ENCODE measurements around the gene MUC5B. TPM values are rescaled to one million over a fixed set of nuclear protein-coding genes. Genes with fewer than 3 reads are reported as not detected.

Gene MUC5B
- total and polyA plus RNA-seq, 2 donors from 2014 or later: 0.38 TPM; not detected in 1

DNA sequence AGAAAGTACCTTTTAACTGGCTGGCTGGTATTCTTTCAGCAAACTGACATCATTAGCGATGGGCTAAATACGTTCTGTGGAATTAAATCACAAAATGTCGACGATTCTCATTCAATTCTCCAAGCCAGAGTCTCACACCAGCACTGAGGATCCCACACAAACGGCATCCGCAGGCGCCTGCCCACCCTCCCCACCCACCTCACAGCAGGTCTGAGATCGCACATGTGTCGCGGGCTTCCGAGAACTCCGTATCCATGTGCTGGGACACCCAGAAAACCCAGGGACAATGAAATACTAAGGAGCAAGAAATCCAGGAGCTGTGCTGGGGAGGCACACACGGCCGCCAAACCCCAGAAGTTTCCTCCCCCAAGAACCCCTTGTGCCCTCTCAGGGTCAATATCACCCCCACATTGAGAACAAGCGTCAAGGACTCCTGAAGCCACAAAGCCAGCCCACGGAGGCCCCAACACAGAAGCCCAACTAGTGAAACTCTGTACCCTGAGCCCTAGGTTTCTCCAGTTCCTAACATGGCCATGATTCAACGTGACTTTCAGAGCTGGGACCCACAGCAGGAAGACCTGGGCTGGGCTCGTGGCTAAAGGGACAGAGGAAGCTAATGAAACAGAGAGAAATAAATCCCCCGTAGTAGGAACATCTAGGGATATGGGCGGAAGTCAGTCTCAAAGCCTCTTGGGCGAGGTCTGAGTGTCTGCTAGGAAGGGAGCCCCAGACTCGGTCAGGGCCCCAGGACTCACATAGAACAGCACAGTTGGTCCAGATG lies 78.5 kb downstream of the MUC5B start:
- H3K4me3 ChIP-seq (ENCODE audit: low read length in 3 of 3): no peak overlapping the region
- peaks cover 2 to 61% (median 43%) of the 10 kb centered on the region in 3 donors for H3K4me1 ChIP-seq (ENCODE audit: control insufficient read depth in 2 of 3, insufficient read depth in 2 of 3, low read depth in 1 of 3, low read length in 3 of 3)
- H3K9me3 ChIP-seq (ENCODE audit: control insufficient read depth in 2 of 3, insufficient read depth in 1 of 3, low read length in 3 of 3): no peaks in the 10 kb centered on the region
- FAIRE-seq (no peak), DNase-seq (peak in 2 of 5 donors; percentile 7 to 28)
- no peaks in the 10 kb centered on the region for H3K27me3 ChIP-seq (ENCODE audit: control insufficient read depth, insufficient read depth, low read length)
- intact Hi-C loops (cut with DNase I): no loop called here
- TF ChIP-seq CTCF (IDR thresholded peaks at IDR 0.05; ENCODE audit: borderline replicate concordance, extremely low read depth, insufficient read depth): no peak
- peaks cover 0 to 3% (median 0%) of the 10 kb centered on the region in 3 donors for H3K36me3 ChIP-seq (ENCODE audit: control insufficient read depth in 2 of 3, insufficient read depth in 3 of 3, low read length in 3 of 3)
- peak overlapping the region in 1 of 2 donors; percentile 37 for H3K27ac ChIP-seq (ENCODE audit: low read depth in 2 of 2, low read length in 2 of 2)
- no peak overlapping the region for H3K9ac ChIP-seq (ENCODE audit: low read length in 3 of 3)

- H3K4me3 ChIP-seq (ENCODE audit: low read length in 3 of 3): no peak overlapping the region
- no peak overlapping the region for H3K9ac ChIP-seq (ENCODE audit: low read length in 3 of 3)
- no peaks in the 10 kb centered on the region for H3K9me3 ChIP-seq (ENCODE audit: control insufficient read depth in 2 of 3, insufficient read depth in 1 of 3, low read length in 3 of 3)
- FAIRE-seq (no peak), DNase-seq (peak in 2 of 5 donors; percentile 7 to 64)
- peaks cover 0 to 3% (median 0%) of the 10 kb centered on the region in 3 donors for H3K36me3 ChIP-seq (ENCODE audit: control insufficient read depth in 2 of 3, insufficient read depth in 3 of 3, low read length in 3 of 3)
- H3K4me1 ChIP-seq (ENCODE audit: control insufficient read depth in 2 of 3, insufficient read depth in 2 of 3, low read depth in 1 of 3, low read length in 3 of 3): peaks cover 2 to 67% (median 44%) of the 10 kb centered on the region in 3 donors
- intact Hi-C loops (cut with DNase I): no loop called here
- peak overlapping the region in 1 of 2 donors; percentile 37 for H3K27ac ChIP-seq (ENCODE audit: low read depth in 2 of 2, low read length in 2 of 2)
- no peak for TF ChIP-seq CTCF (IDR thresholded peaks at IDR 0.05; ENCODE audit: borderline replicate concordance, extremely low read depth, insufficient read depth)
- no peaks in the 10 kb centered on the region for H3K27me3 ChIP-seq (ENCODE audit: control insufficient read depth, insufficient read depth, low read length)
These were observed 79.2 kb downstream of the MUC5B start for GRCh38 chr11:1302041-1302460.

DNA sequence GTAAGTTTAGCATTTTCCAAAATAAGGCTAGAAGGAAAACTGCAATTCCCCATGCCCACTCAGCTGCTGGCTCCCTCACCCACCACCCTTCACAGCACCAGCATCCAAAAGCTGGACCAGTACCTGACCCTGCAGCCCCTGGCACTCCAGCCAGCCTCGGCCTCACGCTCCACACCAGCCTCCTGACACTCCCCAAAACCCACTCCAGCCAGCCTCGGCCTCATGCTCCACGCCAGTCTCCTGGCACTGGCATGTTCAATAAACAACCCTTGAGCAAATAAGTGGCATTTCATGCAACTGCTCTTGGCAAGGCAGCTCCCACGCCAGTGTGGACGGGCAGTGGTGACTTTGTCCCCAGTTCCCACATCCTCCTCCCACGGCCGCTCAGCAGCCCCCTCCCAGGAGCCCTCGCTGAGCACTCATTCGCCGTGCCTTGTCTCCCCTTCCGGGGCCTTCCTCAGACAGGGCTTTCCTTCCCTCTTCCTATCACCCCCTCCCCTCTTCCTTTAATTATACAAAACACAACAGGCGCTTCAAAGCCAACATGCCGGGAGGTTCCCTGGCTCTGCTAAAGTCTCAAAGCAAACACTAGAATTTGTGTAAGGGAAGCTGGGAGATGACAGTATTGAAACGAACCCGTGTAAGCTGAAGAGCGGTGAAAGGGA lies 79.7 kb downstream of the MUC5B start:
- DNase-seq (peak in 4 of 5 donors; percentile 10 to 70 (median 30)), FAIRE-seq (no peak)
- Histone ChIP-seq H3K4me1 (ENCODE audit: control insufficient read depth in 2 of 3, insufficient read depth in 2 of 3, low read depth in 1 of 3, low read length in 3 of 3) (peaks cover 2 to 72% (median 47%) of the 10 kb centered on the region in 3 donors), H3K27ac (ENCODE audit: low read depth in 2 of 2, low read length in 2 of 2) (peak overlapping the region in 1 of 2 donors; percentile 37), H3K4me3 (ENCODE audit: low read length in 3 of 3) (no peak overlapping the region), H3K9ac (ENCODE audit: low read length in 3 of 3) (no peak overlapping the region), H3K9me3 (ENCODE audit: control insufficient read depth in 2 of 3, insufficient read depth in 1 of 3, low read length in 3 of 3) (no peaks in the 10 kb centered on the region), H3K27me3 (ENCODE audit: control insufficient read depth, insufficient read depth, low read length) (no peaks in the 10 kb centered on the region), H3K36me3 (ENCODE audit: control insufficient read depth in 2 of 3, insufficient read depth in 3 of 3, low read length in 3 of 3) (peaks cover 0 to 3% (median 3%) of the 10 kb centered on the region in 3 donors)
- TF ChIP-seq CTCF (IDR thresholded peaks at IDR 0.05; ENCODE audit: borderline replicate concordance, extremely low read depth, insufficient read depth): no peak
- intact Hi-C loops (cut with DNase I): no loop called here
